IMR-90 (cell line): ENCODE data around the gene SESN1. TPM values are rescaled to one million over a fixed set of nuclear protein-coding genes. Genes with fewer than 3 reads are reported as not detected.

Experiments used
- ATAC-seq: fragments of 200-7000 bp; cut with Tn5 transposase; 2 replicates; pipeline ENCODE4 v1.9.1; 2020; ENCODE audit warnings: low read depth, mild to moderate bottlenecking, moderate library complexity
- BruUV-seq: library from RNA; stranded (reverse); fragments of 400-500 nt; replicated peaks from 2 replicates; lab custom pipeline; 2021; lab: Mats Ljungman, UMichigan
- CTCF ChIA-PET: fragments of 300-600 bp; formaldehyde crosslinking; extraction: SDS; loops from one replicate; lab custom pipeline; 2021; ENCODE audit warnings: antibody characterized with exemption; lab: Yijun Ruan, JAX
- POLR2A ChIA-PET: fragments of 300-600 bp; sonication (Branson Sonifier 250); formaldehyde crosslinking; loops from one replicate; lab custom pipeline; 2022; ENCODE audit warnings: antibody characterized with exemption; ENCODE audit not compliant: unreplicated experiment; lab: Charles Lee
- DNase-seq: peaks from one replicate; pipeline ENCODE4 v3.0.0; 2013
- H2AFZ ChIP-seq: replicated peaks from 2 replicates; pipeline ENCODE3; 2013; ENCODE audit warnings: low read length, mild to moderate bottlenecking; ENCODE audit not compliant: poor library complexity
- H2AK5ac ChIP-seq: 2 replicates; pipeline ENCODE4 v1.6.1; 2013; ENCODE audit warnings: low read depth, low read length, inconsistent platforms
- H2AK9ac ChIP-seq: replicated peaks from 2 replicates; pipeline ENCODE3; 2013; ENCODE audit warnings: mild to moderate bottlenecking, low read depth, low read length, moderate library complexity; ENCODE audit not compliant: poor library complexity
- H2BK120ac ChIP-seq: 2 replicates; pipeline ENCODE4 v1.6.1; 2013; ENCODE audit warnings: low read depth, low read length, inconsistent platforms
- H2BK15ac ChIP-seq: 3 replicates; pipeline ENCODE4 v1.6.1; 2013; ENCODE audit warnings: low read depth, low read length, inconsistent platforms
- H2BK20ac ChIP-seq: 2 replicates; pipeline ENCODE4 v1.6.1; 2013; ENCODE audit warnings: low read depth, mild to moderate bottlenecking, inconsistent platforms, low read length, moderate library complexity
- H2BK5ac ChIP-seq: 2 replicates; pipeline ENCODE4 v1.6.1; 2013; ENCODE audit warnings: mild to moderate bottlenecking, low read depth, low read length, inconsistent platforms; ENCODE audit not compliant: poor library complexity, severe bottlenecking
- H3K14ac ChIP-seq: replicated peaks from 2 replicates; pipeline ENCODE4 v1.6.1; 2013; ENCODE audit warnings: low read depth, low read length, inconsistent platforms
- H3K18ac ChIP-seq: 2 replicates; pipeline ENCODE4 v1.6.1; 2013; ENCODE audit warnings: low read depth, low read length, control low read depth
- H3K23ac ChIP-seq: 2 replicates; pipeline ENCODE4 v1.6.1; 2013; ENCODE audit warnings: low read depth, low read length, inconsistent platforms
- H3K27ac ChIP-seq: 2 replicates; pipeline ENCODE4 v1.5.1; 2013; ENCODE audit warnings: mild to moderate bottlenecking, control low read depth, low read length; ENCODE audit not compliant: insufficient read depth
- H3K27me3 ChIP-seq: 2 replicates; pipeline ENCODE4 v1.6.1; 2013; ENCODE audit warnings: low read length; ENCODE audit not compliant: control insufficient read depth, insufficient read depth
- H3K36me3 ChIP-seq: 2 replicates; pipeline ENCODE4 v1.6.1; 2013; ENCODE audit warnings: low read length, mixed read lengths; ENCODE audit not compliant: control insufficient read depth, insufficient read depth
- H3K4ac ChIP-seq: 2 replicates; pipeline ENCODE4 v1.6.1; 2013; ENCODE audit warnings: low read depth, low read length, inconsistent platforms
- H3K4me1 ChIP-seq: 2 replicates; pipeline ENCODE4 v1.6.1; 2013; ENCODE audit warnings: low read length, mixed read lengths; ENCODE audit not compliant: control insufficient read depth, insufficient read depth
- H3K4me2 ChIP-seq: 2 replicates; pipeline ENCODE4 v1.6.1; 2013; ENCODE audit warnings: low read depth, mild to moderate bottlenecking, control low read depth, low read length, moderate library complexity
- H3K4me3 ChIP-seq: 2 replicates; pipeline ENCODE4 v1.5.1; 2013; ENCODE audit warnings: low read depth, mild to moderate bottlenecking, control low read depth, low read length, moderate library complexity; ENCODE audit not compliant: insufficient read depth
- H3K56ac ChIP-seq: 2 replicates; pipeline ENCODE4 v1.6.1; 2013; ENCODE audit warnings: low read length, inconsistent platforms; ENCODE audit not compliant: insufficient read depth; ENCODE audit errors: extremely low read depth
- H3K79me1 ChIP-seq, 2 experiments: 2 replicates each; pipeline ENCODE4 v1.6.1; 2013; ENCODE audit warnings: low read length in 2 of 2, inconsistent platforms in 1 of 2, low read depth in 1 of 2
- H3K9ac ChIP-seq: 2 replicates; pipeline ENCODE4 v1.6.1; 2013; ENCODE audit warnings: low read depth, low read length, control low read depth
- H3K9me1 ChIP-seq: 2 replicates; pipeline ENCODE4 v1.6.1; 2013; ENCODE audit warnings: low read length, inconsistent platforms; ENCODE audit not compliant: insufficient read depth
- H3K9me3 ChIP-seq: 2 replicates; pipeline ENCODE4 v1.6.1; 2013; ENCODE audit warnings: low read length; ENCODE audit not compliant: control insufficient read depth, insufficient read depth
- H4K20me1 ChIP-seq: 2 replicates; pipeline ENCODE4 v1.6.1; 2013; ENCODE audit warnings: low read length, inconsistent platforms; ENCODE audit not compliant: insufficient read depth
- H4K5ac ChIP-seq: 2 replicates; pipeline ENCODE4 v1.6.1; 2013; ENCODE audit warnings: mild to moderate bottlenecking, low read depth, low read length, control low read depth
- H4K8ac ChIP-seq, 2 experiments: 2 replicates each; pipeline ENCODE4 v1.6.1; 2013; ENCODE audit warnings: low read depth in 2 of 2, low read length in 2 of 2, control low read depth in 1 of 2, inconsistent platforms in 1 of 2
- H4K91ac ChIP-seq: 2 replicates; pipeline ENCODE4 v1.6.1; 2013; ENCODE audit warnings: low read depth, low read length, inconsistent platforms; ENCODE audit not compliant: insufficient read depth
- BHLHE40 ChIP-seq: fragments of 150-350 bp; IDR thresholded peaks from 2 replicates; pipeline ENCODE4 v1.6.1; 2016; ENCODE audit warnings: mild to moderate bottlenecking, low read depth, low read length
- CEBPB ChIP-seq: IDR thresholded peaks from 2 replicates; pipeline ENCODE4 v1.6.1; 2012; ENCODE audit warnings: low read depth, low read length, improper control_type of control experiment
- CHD1 ChIP-seq: IDR thresholded peaks from 2 replicates; pipeline ENCODE4 v1.6.1; 2012; ENCODE audit warnings: low read depth, low read length, improper control_type of control experiment
- FOS ChIP-seq: fragments of 150-350 bp; IDR thresholded peaks from 2 replicates; pipeline ENCODE4 v1.6.1; 2016; ENCODE audit warnings: low read depth, low read length
- MAFK ChIP-seq: IDR thresholded peaks from 2 replicates; pipeline ENCODE4 v1.6.1; 2012; ENCODE audit warnings: low read depth, low read length, improper control_type of control experiment
- MAZ ChIP-seq: IDR thresholded peaks from 2 replicates; pipeline ENCODE4 v1.6.1; 2012; ENCODE audit warnings: low read depth, mild to moderate bottlenecking, low read length, improper control_type of control experiment, moderate library complexity, borderline replicate concordance
- MXI1 ChIP-seq: IDR thresholded peaks from 2 replicates; pipeline ENCODE4 v1.6.1; 2012; ENCODE audit warnings: low read depth, mild to moderate bottlenecking, low read length, moderate library complexity, borderline replicate concordance
- NFE2L2 ChIP-seq: fragments of 150-350 bp; IDR thresholded peaks from 2 replicates; pipeline ENCODE4 v1.6.1; 2016; ENCODE audit warnings: low read depth, mild to moderate bottlenecking, low read length
- POLR2A ChIP-seq: IDR thresholded peaks from 2 replicates; pipeline ENCODE4 v1.6.1; 2012; ENCODE audit warnings: mild to moderate bottlenecking, low read depth, low read length
- RAD21 ChIP-seq: IDR thresholded peaks from 2 replicates; pipeline ENCODE4 v1.6.1; 2012; ENCODE audit warnings: low read length, improper control_type of control experiment
- RCOR1 ChIP-seq: IDR thresholded peaks from 2 replicates; pipeline ENCODE4 v1.6.1; 2012; ENCODE audit warnings: mild to moderate bottlenecking, low read length, improper control_type of control experiment; ENCODE audit not compliant: insufficient replicate concordance
- RFX5 ChIP-seq: IDR thresholded peaks from 2 replicates; pipeline ENCODE4 v1.8.0; 2012; ENCODE audit warnings: low read depth, mild to moderate bottlenecking, low read length, moderate library complexity
- SMC3 ChIP-seq: fragments of 150-350 bp; IDR thresholded peaks from 2 replicates; pipeline ENCODE4 v1.6.1; 2016; ENCODE audit warnings: low read depth, mild to moderate bottlenecking, antibody characterized with exemption, low read length, moderate library complexity
- WGBS, 2 experiments: methylation state at CpG; one replicate each; pipeline versions ENCODE4 v1.1.5 to v1.1.7; 2013; ENCODE audit warnings: missing lambda C conversion rate in 2 of 2; ENCODE audit not compliant: insufficient read length in 1 of 2; ENCODE audit errors: extremely low coverage in 2 of 2; 5-methylcytosine and 5-hydroxymethylcytosine counted together
- dilution Hi-C: fragments of 300-500 bp; cut with HindIII; formaldehyde crosslinking; loops from one replicate; pipeline ENCODE4 v1.14.3; 2018; ENCODE audit warnings: low sequenced_read_pairs; ENCODE audit not compliant: unreplicated experiment
- in situ Hi-C: fragments of 300-500 bp; cut with MboI; formaldehyde crosslinking; loops from 3 replicates; pipeline ENCODE4 v1.14.3; 2019; ENCODE audit warnings: low sequenced_read_pairs, inconsistent platforms, mixed read lengths
- intact Hi-C: fragments of 100-400 bp; cut with micrococcal nuclease; formaldehyde crosslinking; loops from 2 replicates; pipeline ENCODE4 v1.10.0; 2022
- polyA plus RNA-seq, 3 experiments: library from polyadenylated mRNA; depleted of rRNA; stranded (reverse); fragments of >200 nt; gene quantifications; 2 replicates each; pipeline ENCODE4 v1.2.3, GENCODE V29; 2012; ENCODE audit warnings: low replicate concordance in 1 of 3
- total RNA-seq: library from RNA; depleted of rRNA; stranded (reverse); fragments of >200 nt; gene quantifications from 2 replicates; pipeline ENCODE4 v1.2.3, GENCODE V29; 2012
- TF ChIP-seq, protein P1 (sequence below): conservative IDR thresholded peaks from 2 replicates; pipeline ENCODE4 v1.5.1; 2012; ENCODE audit warnings: mild to moderate bottlenecking, low read depth, low read length, improper control_type of control experiment
- TF ChIP-seq, protein P2 (sequence below): fragments of 150-350 bp; IDR thresholded peaks from 2 replicates; pipeline ENCODE4 v1.6.1; 2016; ENCODE audit warnings: low read depth, mild to moderate bottlenecking, low read length, moderate library complexity, borderline replicate concordance
- TF ChIP-seq, protein P3 (sequence below): fragments of 150-350 bp; IDR thresholded peaks from 2 replicates; pipeline ENCODE4 v1.6.1; 2017; ENCODE audit warnings: mild to moderate bottlenecking, antibody characterized with exemption, low read length, low read depth

Gene SESN1
- total and polyA plus RNA-seq, 2 of the 4 experiments (the other 2 are of a cell fraction): 9.7 to 16.7 TPM

DNA sequence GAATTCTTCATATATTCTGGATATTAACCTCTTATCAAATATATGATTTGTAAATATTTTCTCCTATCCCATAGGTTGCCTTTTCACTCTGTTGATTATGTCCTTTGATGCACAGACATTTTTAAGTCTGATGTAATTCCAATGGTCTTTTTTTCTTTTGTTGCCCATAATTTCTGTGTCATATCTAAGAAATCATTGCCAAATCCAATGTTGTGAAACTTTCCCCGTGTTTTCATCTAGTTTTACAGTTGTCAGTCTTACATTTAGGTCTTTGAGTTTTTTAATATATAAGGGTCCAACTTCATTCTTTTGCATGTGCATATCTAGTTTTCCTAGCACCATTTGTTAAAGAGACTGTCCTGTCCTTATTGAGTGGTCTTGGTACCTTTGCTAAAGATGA, 111.5 kb downstream of the SESN1 start:
- H3K56ac ChIP-seq: no peak overlapping the region
- no peaks in the 10 kb centered on the region for H3K9me1 ChIP-seq
- in situ Hi-C loops: no loop called here
- no peak overlapping the region for H3K4me3 ChIP-seq
- no peaks in the 10 kb centered on the region for H4K20me1 ChIP-seq
- H3K18ac ChIP-seq: no peak overlapping the region
- H3K9ac ChIP-seq: no peak overlapping the region
- no peak overlapping the region for H3K23ac ChIP-seq
- H2AK9ac ChIP-seq: no peak overlapping the region
- H3K4me1 ChIP-seq: no peaks in the 10 kb centered on the region
- peaks cover 4% of the 10 kb centered on the region for H3K36me3 ChIP-seq
- no peak overlapping the region for H2AFZ ChIP-seq
- no peak overlapping the region for H2AK5ac ChIP-seq
- no peaks in the 10 kb centered on the region for H3K9me3 ChIP-seq
- no peak overlapping the region for H4K5ac ChIP-seq
- ChIA-PET CTCF (no interaction called here), POLR2A (no interaction called here)
- H3K79me1 ChIP-seq: no peaks in the 10 kb centered on the region
- H2BK20ac ChIP-seq: no peak overlapping the region
- BruUV-seq: no TSS peak
- H3K14ac ChIP-seq: no peak overlapping the region
- H4K91ac ChIP-seq: no peak overlapping the region
- no peak overlapping the region for H3K27ac ChIP-seq
- no peak overlapping the region for H3K4ac ChIP-seq
- H4K8ac ChIP-seq: no peak overlapping the region
- H2BK120ac ChIP-seq: no peak overlapping the region
- intact Hi-C loops: no loop called here
- TF ChIP-seq RCOR1 (no peak), RFX5 (no peak), MXI1 (no peak), RAD21 (no peak), POLR2A (no peak), BHLHE40 (no peak), CEBPB (no peak), SMC3 (no peak), FOS (no peak), MAZ (no peak), CHD1 (no peak), MAFK (no peak), NFE2L2 (no peak)
- TF ChIP-seq, protein P1, sequence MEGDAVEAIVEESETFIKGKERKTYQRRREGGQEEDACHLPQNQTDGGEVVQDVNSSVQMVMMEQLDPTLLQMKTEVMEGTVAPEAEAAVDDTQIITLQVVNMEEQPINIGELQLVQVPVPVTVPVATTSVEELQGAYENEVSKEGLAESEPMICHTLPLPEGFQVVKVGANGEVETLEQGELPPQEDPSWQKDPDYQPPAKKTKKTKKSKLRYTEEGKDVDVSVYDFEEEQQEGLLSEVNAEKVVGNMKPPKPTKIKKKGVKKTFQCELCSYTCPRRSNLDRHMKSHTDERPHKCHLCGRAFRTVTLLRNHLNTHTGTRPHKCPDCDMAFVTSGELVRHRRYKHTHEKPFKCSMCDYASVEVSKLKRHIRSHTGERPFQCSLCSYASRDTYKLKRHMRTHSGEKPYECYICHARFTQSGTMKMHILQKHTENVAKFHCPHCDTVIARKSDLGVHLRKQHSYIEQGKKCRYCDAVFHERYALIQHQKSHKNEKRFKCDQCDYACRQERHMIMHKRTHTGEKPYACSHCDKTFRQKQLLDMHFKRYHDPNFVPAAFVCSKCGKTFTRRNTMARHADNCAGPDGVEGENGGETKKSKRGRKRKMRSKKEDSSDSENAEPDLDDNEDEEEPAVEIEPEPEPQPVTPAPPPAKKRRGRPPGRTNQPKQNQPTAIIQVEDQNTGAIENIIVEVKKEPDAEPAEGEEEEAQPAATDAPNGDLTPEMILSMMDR: no peak
- TF ChIP-seq, protein P2, sequence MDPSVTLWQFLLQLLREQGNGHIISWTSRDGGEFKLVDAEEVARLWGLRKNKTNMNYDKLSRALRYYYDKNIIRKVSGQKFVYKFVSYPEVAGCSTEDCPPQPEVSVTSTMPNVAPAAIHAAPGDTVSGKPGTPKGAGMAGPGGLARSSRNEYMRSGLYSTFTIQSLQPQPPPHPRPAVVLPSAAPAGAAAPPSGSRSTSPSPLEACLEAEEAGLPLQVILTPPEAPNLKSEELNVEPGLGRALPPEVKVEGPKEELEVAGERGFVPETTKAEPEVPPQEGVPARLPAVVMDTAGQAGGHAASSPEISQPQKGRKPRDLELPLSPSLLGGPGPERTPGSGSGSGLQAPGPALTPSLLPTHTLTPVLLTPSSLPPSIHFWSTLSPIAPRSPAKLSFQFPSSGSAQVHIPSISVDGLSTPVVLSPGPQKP: no peak
- TF ChIP-seq, protein P3, sequence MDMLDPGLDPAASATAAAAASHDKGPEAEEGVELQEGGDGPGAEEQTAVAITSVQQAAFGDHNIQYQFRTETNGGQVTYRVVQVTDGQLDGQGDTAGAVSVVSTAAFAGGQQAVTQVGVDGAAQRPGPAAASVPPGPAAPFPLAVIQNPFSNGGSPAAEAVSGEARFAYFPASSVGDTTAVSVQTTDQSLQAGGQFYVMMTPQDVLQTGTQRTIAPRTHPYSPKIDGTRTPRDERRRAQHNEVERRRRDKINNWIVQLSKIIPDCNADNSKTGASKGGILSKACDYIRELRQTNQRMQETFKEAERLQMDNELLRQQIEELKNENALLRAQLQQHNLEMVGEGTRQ: no peak
- ATAC-seq (no peak), DNase-seq (no peak)
- H3K27me3 ChIP-seq: no peaks in the 10 kb centered on the region
- no peak overlapping the region for H2BK5ac ChIP-seq
- no CpG with 5 or more reads among the region's 1 CpG for WGBS, 2 experiments
- H3K4me2 ChIP-seq: no peak overlapping the region
- dilution Hi-C loops: no loop called here
- H2BK15ac ChIP-seq: no peak overlapping the region
